C4-2B (cell line): ENCODE measurements around the gene CFAP298.

Experiments
- ZFX ChIP-seq: fragments of 450-650 bp; IDR thresholded peaks from 2 replicates; pipeline ENCODE4 v1.6.1; 2017
- TF ChIP-seq, protein P1 (sequence below): fragments of 450-650 bp; conservative IDR thresholded peaks from 2 replicates; pipeline ENCODE4 v1.5.1; 2017; ENCODE audit warnings: mild to moderate bottlenecking

DNA sequence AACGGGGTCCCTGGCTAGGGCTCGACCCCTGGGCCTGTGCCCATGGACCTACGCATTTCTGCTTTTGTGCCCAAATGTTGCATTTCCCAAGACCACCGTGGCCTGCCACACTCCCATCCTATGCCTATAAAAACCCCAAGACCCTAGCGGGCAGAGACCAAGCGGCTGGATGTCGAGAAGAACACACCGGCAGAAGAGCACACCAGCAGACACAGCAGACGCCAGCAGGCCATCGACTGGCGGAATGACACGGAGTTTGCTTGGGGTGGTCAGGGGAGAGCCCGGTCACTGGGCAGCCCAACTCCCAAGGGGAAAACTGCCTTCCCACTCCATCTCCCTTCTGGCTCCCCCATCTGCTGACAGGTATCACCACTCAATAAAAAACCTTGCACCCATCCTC lies 31.2 kb downstream of the CFAP298 start:
- TF ChIP-seq, protein P1, sequence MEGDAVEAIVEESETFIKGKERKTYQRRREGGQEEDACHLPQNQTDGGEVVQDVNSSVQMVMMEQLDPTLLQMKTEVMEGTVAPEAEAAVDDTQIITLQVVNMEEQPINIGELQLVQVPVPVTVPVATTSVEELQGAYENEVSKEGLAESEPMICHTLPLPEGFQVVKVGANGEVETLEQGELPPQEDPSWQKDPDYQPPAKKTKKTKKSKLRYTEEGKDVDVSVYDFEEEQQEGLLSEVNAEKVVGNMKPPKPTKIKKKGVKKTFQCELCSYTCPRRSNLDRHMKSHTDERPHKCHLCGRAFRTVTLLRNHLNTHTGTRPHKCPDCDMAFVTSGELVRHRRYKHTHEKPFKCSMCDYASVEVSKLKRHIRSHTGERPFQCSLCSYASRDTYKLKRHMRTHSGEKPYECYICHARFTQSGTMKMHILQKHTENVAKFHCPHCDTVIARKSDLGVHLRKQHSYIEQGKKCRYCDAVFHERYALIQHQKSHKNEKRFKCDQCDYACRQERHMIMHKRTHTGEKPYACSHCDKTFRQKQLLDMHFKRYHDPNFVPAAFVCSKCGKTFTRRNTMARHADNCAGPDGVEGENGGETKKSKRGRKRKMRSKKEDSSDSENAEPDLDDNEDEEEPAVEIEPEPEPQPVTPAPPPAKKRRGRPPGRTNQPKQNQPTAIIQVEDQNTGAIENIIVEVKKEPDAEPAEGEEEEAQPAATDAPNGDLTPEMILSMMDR: no peak
- no peak for TF ChIP-seq ZFX
